Activated CD4-positive, alpha-beta T cell treated with anti-CD3 and anti-CD28 coated beads, Interleukin-2, amount 50 U/mL, for 4 hours (primary cell): Measurements from ENCODE around the gene TUFT1.
A peak's percentile ranks its signal among the peaks of the same experiment; 100 is the strongest.
"Not testable (repeated sequence)": the region's sequence is repeated elsewhere in the genome, so short reads cannot be mapped to it uniquely, and the experiment has no call there.

Experiments
- DNase-seq, 2 experiments: peaks; one replicate each; pipeline ENCODE4 v3.0.0-alpha.2; 2020

The TUFT1 gene

DNA sequence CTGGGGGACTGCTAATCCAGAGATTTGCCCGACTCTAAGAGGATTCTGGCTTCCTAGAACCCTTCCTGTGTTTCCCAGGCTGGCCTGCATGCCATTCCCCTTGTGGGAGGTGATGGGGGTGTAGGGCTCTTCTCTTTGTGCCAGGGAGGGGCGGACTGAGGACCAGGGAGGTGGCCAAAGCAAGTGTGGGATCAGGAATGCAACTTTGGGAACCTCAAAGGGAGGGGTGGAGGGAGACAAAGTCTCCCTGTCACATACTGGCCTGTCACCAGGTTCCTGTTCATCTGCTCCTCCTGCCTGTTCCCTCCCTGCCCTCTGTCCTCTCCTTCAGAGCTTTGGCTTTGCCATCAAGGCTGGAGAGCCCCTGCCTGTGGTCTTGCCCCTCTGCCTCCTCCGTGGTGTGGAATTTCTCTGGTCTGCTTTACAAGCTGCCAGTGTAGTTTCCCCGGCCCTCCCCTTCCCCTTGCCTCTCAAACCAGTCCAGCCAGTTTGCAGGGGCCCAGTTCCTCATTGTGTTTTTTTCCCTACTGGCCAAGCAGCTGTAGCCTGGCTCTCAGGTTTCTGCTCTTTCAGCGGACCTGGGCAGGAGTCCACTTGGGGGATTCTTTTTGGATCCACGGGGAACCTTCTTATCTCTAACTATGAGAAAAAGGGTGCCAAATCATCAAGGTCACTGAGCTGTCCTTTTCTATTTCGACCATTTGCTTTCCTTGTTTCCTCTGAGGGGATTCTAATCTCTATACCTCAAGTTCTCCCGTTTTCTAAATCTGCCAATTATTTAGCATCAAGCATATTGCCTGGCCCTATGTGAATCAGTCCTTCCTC is 27.1 kb upstream of the TUFT1 start:
- DNase-seq, result no peak

DNA sequence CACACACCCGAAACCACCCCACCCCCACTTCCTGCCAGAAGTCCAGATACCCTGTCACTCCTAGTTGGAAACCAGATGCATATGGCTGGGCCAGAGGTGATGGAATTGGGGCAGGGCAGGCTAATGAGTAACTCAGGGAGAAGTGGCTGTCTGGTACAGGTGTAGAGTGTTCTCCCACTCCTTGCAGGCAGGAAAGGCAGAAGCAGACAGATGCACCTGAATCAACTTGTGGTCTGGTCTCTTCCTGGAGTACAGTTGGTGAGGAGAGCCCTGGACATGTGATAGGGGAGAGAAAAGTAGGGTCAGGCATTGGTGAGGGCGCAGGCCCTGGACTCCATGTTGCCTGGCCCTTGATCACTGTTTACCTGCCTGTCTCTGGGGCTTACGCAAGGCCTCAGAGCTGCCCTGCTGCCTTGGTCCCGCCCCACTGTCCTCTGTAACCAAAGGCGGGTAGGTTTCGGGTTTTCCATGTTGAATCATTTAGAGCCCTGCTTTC is 26.4 kb upstream of the TUFT1 start:
- peak in 1 of 2 experiments; percentile 13 for DNase-seq

DNA sequence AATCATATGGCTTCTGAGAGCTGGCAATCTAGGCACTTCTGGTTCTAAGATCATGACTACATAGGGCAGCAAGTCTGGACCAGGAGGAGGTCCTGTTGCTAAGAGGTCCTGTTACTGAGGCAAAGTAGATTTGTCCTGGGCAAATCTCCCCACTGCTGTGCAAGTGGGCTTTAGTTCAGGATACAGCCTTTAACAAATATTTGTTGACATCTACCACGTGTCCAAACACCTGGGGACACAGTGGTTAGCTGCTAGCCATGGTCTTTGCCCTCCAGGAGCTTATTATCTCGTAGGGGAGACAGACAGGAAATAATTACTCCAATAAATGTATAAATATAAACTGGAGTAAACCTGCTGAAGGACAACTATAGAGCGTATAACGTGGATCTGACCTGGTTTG is 25.7 kb upstream of the TUFT1 start:
- no peak for DNase-seq

DNA sequence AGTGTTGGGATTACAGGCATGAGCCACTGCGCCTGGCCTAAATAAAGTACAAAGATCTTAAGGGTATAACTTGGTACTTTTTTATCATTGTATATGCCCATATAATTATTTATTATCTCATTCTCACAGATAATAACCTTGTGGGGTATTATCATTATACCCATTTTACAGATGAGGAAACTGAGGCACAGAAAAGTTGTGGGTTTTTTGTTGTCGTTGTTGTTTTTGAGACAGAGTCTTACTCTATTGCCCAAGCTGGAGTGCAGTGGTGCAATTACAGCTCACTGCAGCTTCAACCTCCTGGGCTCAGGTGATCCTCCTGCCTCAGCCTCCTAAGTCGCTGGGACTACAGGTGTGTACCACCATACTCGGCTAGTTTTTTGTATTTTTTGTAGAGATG is 24.8 kb upstream of the TUFT1 start:
- DNase-seq, result no peak

DNA sequence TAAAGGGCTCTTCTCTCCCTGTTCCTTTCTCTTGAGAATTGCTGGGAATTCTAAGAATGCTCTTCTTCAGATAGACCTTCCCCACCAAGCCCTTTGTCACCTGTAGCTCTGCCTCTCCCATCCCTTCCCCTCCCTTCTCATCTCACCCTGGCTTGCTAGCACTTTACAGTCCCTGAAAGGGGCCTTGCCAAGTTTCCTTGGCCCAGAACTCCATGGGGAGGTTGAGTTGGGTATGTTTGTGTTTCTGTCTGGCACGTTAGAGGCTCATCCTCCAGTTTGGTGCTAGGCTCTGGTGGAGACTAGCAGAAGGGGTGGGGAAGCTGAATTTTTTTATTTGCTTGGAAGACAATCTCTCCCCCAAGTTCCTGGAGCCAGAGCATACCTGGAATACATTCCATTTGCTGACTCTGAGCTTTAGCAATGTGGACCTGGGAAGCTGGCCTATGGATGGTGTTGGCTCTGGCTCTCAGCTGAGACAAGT is 24.0 kb upstream of the TUFT1 start:
- DNase-seq, result no peak

DNA sequence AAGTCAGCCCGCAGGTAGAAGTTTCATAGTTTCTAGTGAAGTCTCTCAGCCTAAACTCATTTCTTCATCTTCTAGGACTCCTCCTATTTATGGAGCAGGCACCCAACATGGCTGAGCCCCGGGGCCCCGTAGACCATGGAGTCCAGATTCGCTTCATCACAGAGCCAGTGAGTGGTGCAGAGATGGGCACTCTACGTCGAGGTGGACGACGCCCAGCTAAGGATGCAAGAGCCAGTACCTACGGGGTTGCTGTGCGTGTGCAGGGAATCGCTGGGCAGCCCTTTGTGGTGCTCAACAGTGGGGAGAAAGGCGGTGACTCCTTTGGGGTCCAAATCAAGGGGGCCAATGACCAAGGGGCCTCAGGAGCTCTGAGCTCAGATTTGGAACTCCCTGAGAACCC is 21.7 kb upstream of the TUFT1 start:
- no peak for DNase-seq

DNA sequence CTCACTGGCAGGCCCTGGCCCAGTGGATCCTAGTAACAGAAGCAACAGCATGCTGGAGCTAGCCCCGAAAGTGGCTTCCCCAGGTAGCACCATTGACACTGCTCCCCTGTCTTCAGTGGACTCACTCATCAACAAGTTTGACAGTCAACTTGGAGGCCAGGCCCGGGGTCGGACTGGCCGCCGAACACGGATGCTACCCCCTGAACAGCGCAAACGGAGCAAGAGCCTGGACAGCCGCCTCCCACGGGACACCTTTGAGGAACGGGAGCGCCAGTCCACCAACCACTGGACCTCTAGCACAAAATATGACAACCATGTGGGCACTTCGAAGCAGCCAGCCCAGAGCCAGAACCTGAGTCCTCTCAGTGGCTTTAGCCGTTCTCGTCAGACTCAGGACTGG is 21.2 kb upstream of the TUFT1 start:
- DNase-seq, result no peak

DNA sequence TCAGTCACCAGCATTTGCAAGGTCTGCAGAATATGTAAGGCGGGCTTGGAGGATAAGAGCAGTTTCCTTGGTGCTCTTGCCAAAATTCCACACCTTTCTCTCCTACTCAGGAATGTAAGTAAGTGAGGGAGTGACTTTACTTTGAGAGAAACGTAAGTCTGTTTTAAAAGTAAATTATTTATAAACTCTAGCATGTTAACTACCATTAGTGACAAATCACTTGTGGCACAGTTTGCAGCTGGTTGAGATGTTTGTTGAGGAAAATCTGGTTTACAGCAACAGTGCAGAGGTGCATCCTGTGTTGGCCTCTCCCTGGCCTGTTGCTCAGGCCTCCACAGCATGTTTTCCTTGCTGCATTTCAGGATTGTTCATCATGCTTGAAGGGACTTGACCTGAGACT is 20.4 kb upstream of the TUFT1 start:
- DNase-seq, result no peak

DNA sequence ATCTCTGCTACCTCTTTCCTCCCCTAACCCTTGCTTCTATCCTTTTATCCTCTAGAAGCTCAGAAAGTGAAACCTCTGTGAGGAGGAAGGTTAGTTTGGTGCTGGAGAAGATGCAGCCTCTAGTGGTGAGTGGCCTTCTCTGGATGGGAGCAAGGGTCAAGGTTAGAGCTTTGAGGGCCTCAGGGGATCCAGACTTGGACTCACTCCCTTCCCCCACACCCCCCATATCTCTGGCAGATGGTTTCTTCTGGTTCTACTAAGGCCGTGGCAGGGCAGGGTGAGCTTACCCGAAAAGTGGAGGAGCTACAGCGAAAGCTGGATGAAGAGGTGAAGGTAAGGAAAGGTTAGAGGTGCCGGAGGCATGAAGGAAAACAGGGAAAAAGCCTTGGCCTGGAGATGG is 19.8 kb upstream of the TUFT1 start:
- DNase-seq, result no peak

DNA sequence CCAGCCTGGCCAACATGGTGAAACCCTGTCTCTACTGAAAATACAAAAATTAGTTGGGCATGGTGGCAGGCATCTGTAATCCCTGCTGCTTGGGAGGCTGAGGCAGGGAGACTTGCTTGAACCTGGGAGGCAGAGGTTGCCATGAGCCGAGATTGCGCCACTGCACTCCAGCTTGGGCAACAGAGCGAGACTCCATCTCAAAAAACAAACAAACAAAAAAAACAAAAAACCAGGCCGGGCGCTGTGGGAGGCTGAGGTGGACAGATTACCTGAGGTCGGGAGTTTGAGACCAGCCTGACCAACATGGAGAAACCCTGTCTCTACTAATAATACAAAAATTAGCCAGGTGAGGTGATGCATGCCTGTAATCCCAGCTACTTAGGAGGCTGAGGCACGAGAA is 17.7 kb upstream of the TUFT1 start:
- DNase-seq, result not testable (repeated sequence)

DNA sequence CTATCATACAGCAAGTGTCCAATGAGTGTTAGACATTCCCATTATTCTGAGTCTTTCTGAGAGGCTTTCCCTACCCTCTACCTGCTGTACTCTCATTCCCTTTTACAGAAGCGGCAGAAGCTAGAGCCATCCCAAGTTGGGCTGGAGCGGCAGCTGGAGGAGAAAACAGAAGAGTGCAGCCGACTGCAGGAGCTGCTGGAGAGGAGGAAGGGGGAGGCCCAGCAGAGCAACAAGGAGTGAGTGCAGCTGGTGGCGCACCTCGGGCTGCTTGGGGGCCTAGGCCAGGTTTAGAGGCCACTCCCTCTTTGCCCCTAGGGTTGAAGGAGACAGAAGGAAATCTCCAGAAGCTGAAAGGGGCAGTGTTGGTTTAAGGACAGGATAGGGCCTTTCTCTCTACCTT is 16.8 kb upstream of the TUFT1 start:
- no peak for DNase-seq

DNA sequence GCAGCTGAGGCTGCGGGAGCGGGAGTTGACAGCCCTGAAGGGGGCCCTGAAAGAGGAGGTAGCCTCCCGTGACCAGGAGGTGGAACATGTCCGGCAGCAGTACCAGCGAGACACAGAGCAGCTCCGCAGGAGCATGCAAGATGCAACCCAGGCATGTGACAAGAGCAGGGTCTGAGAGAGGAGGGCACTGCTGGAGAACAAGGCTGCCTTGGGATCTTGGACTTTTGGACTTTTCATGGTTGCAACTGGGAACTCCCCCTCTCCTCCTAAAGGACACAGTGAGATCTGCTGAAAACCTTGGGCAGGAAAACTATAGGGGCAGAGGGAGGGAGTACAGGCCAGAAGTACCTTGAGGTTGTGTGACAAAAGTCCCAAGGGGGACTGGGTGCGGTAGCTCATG is 15.4 kb upstream of the TUFT1 start:
- no peak for DNase-seq

DNA sequence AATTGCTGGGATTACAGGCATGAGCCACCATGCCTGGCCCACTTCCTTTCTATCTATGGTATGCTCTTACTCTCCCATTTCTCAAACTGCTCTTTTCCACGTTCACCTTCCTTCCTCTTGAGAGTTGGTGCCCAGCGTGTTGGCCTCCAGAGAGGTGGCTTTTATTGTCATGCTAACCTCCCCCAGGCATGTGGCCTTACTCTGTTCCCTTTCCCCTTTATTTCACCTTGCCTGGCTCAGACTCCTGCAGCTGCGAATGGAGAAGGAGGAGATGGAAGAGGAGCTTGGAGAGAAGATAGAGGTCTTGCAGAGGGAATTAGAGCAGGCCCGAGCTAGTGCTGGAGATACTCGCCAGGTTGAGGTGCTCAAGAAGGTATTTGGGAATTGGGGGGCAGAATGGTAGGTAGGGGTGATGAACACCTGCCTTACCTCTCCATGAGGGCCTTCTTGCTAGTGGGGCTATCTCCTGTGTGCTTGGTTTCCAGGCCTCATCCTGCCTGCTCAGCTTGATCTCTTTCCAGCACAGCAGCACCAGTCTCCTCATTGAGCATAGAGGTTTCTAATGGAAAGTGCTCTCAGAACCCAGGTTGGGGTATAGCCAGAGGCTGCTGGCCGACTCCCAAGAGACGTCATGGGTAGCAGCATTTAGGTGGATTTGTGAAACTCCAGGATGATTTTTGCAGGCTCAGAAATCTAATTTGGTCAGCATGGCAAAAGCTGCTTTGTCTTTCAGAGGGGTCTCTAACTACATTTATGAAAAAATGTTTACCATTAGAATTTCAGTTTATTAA is 13.2 kb upstream of the TUFT1 start:
- no peak for DNase-seq

DNA sequence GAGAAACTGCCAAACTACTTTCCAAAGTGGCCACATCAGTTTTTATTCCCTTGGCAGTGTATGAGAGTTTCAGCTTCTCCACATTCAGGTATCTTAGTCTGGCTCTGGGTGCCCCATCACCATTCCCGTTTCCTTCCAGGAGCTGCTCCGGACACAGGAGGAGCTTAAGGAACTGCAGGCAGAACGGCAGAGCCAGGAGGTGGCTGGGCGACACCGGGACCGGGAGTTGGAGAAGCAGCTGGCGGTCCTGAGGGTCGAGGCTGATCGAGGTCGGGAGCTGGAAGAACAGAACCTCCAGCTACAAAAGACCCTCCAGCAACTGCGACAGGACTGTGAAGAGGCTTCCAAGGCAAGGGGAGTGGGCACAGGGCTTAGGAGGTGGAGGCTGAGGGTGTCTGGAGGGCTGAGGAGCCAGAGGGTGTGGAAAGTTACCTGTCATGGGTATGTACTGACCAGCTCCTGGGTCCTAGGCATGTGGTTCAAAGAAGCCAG is 10.9 kb upstream of the TUFT1 start:
- no peak for DNase-seq

DNA sequence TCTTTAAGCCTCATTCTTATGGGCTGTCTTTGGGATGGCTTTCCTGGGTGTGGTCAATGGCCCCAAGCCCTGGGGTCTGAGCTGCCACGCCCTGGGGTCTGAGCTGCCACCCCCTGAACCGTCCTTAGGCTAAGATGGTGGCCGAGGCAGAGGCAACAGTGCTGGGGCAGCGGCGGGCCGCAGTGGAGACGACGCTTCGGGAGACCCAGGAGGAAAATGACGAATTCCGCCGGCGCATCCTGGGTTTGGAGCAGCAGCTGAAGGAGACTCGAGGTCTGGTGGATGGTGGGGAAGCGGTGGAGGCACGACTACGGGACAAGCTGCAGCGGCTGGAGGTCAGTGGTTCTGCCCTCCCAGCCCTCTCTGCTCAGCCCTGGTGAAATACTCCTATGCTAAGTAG is 10.3 kb upstream of the TUFT1 start:
- DNase-seq, result no peak

DNA sequence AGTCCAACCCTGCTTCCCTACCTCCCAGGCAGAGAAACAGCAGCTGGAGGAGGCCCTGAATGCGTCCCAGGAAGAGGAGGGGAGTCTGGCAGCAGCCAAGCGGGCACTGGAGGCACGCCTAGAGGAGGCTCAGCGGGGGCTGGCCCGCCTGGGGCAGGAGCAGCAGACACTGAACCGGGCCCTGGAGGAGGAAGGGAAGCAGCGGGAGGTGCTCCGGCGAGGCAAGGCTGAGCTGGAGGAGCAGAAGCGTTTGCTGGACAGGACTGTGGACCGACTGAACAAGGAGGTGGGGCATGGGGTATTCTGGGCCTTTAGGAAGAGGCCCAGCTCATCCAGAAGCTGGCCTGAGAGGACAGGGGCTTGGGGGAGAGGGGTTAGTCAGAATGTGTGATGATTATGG is 9.6 kb upstream of the TUFT1 start:
- no peak for DNase-seq

DNA sequence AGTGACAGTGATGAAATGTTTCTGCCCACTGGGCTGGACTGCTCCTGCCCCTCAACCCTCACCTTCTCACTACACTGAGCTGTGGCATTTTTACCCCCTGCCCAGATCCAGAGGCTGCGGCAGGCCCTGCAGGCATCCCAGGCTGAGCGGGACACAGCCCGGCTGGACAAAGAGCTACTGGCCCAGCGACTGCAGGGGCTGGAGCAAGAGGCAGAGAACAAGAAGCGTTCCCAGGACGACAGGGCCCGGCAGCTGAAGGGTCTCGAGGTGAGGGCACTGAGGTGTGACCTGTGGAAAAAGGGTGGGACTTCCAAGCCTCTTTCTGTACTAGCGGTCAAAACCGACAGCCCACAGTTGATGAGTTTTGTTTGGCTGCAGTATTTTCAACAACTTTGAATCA is 6.2 kb upstream of the TUFT1 start:
- DNase-seq, result no peak

DNA sequence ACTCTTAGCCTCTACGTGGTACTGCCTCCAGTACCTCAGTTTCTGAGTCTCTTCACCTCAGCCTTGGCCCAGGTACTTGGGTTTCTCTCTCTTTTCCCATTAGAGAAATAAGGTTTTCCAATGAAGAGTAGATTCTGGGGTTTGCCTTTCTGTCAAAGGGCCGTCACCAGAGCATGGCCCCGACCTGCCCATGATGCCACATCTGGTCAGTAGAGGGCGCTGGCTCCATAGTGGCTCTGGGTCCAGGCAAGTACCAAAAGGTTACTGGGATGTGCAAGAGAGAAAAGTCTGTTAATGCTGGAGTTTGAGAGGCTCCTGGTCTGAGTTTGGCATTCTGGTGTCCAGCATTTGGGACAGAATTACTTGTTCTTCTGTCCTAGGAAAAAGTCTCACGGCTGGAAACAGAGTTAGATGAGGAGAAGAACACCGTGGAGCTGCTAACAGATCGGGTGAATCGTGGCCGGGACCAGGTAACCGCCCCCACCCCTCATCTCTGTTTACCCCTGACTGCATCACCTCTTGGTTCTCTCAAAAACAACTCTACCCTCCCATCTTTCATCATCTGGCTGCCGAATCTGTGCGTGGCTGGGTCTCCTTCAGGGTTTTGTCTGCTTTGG is 5.3 kb upstream of the TUFT1 start:
- peak; percentile 71 to 79 for DNase-seq

DNA sequence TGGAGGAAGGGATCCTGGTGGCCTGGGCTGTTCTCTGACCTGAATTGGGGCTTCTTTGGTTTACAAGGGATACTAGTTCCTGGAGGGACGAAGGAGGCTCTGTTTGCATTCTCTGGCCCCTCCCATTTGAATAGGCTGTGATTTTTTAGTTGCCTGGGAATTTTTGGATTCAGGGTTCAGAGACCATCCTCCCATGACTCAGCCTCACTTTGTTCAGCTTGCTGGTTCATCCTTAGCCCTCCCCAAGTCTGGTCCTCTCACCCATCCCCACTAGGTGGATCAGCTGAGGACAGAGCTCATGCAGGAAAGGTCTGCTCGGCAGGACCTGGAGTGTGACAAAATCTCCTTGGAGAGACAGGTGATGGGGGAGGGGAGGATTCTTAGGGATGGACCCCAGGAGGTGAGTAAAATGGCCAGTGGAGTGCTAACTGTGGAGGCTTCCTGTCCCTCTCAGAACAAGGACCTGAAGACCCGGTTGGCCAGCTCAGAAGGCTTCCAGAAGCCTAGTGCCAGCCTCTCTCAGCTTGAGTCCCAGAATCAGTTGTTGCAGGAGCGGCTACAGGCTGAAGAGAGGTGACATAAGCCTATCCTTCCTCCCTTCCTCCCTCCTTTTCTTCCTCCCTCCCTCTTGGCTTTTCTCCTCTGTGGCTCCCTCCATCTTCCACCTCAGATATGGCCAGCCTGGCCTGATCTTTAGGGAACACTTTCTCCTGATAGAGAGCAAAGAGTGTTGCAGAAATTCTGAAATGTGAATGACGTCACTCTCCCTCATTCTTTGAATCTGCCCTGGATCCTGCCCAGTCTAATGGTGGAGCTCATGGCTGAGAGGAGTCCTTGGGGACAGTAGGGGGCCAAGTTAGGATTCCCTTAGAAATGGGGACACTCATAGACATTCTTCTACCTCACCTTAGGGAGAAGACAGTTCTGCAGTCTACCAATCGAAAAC is 4.5 kb upstream of the TUFT1 start:
- no peak for DNase-seq

DNA sequence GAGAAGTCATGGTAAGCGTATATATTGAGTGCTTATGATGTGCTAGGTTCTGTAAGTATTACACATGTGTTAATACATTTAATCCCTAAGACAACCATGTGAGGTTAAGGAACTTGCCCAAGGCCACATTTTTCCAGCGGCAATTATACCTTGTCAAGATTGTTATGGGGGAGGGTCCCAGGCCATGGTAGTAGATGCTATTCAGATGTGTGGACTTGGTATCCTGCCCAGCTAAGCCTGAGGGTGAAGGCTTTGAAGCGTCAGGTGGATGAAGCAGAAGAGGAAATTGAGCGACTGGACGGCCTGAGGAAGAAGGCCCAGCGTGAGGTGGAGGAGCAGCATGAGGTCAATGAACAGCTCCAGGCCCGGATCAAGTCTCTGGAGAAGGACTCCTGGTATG is 3.6 kb upstream of the TUFT1 start:
- no peak for DNase-seq

DNA sequence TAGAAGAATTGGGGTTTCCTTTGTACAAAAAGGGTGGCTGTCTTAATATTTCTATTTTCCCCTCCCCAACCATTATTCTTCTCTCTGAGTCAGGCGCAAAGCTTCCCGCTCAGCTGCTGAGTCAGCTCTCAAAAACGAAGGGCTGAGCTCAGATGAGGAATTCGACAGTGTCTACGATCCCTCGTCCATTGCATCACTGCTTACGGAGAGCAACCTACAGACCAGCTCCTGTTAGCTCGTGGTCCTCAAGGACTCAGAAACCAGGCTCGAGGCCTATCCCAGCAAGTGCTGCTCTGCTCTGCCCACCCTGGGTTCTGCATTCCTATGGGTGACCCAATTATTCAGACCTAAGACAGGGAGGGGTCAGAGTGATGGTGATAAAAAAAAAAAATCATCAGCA is 3.0 kb upstream of the TUFT1 start:
- DNase-seq, result no peak

DNA sequence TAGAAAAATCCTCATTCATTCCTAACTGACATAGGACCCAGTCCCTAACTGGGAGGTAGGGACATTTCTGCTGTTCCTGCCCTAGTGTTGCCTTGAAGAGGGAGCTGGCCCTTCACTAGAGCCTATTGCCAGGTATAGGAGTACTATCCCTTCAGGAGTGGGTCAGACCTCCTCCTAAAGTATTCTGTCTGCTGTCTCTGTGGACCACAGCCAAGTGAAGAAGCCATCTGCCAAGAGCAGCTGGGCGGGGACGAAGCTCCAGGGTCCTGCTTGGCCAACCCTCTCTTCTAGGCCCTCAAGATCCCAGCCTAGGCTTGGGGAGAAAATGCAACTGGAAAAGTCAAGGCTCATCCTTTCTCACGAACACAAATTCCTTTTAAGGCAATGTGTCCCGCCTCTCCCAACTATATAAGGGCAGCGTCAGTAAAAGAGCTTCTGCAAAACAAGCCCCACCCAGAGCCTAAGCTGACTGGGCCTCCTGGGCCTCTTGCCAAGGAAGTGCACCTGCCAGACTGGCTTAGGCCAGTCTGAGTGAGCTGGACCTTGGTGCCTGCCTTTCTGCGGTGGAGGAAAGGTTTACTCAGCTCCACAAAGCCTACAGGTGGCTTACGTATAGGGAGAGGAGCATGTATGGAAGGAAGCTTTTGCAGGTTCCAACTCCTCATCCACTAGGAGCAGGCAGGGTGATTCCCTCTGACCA is 638 bp upstream of the TUFT1 start:
- DNase-seq, result no peak
